Measurements from ENCODE around the gene MTREX.
"Not testable (repeated sequence)": the region's sequence is repeated elsewhere in the genome, so short reads cannot be mapped to it uniquely, and the experiment has no call there.

Gene MTREX

GRCh38 chr5:55307383-55308253 lies at the start of gene MTREX, which contains the start of gene DHX29:
MTREX (plus strand) TSS chr5:55307989; CDS start chr5:55308014, 25 bp downstream.
DHX29 (minus strand) TSS chr5:55307694; CDS start chr5:55307573, 121 bp downstream.
- peak; percentile 65 to 74 (median 65) for DNase-seq (ENCODE audit: low read depth in 3 of 3, low spot score in 1 of 3)

DNA sequence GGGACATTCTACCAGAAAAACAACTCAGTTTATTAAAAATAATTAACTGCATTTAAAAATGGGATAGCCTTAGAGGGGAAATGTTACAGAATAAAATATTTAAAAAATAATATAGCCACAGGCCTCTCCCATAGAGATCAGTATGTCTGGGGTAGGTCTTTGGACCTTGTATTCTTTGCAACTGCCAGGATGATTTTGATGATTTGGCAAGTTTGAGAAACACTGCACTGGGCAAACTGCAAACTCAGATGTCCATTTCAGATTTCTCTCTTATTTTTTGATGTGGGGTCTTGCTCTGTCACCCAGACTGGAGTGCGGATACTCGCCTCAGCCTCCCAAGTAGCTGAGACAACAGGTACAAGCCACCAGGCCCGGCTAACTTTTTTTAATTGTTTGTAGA lies 49.5 kb upstream of the MTREX start:
- DNase-seq (ENCODE audit: low read depth in 3 of 3, low spot score in 1 of 3), result no peak

- DNase-seq (ENCODE audit: low read depth in 3 of 3, low spot score in 1 of 3), result no peak
Observed at GRCh38 chr5:55276771-55277170, 31.0 kb upstream of the MTREX start.

GRCh38 chr5:55278778-55279177 lies 29.0 kb upstream of the MTREX start:
- DNase-seq (ENCODE audit: low read depth in 3 of 3, low spot score in 1 of 3), result no peak

DNA sequence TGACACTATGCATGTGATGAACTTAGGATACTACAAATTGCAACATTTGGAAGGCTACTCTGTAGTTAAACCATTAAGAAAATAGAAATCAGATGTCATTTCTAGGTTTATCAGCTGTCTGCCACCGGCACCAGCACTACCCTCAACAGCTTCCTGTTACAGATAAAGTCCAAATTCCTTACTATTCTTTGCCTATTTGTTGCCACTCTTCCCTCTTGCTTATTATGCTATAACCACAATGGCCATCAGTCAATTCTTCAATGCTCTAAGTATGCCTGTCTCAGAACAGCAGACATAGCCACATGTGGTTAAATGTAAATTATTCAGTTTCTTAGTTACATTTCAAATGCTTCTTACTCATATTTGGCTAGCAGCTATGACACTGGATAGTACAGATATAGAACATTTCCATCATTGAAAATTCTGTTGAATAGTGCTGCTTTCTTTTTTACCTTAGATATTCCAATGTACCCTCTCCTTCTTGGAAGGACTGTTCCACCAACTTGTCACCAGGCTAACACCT lies 21.3 kb upstream of the MTREX start:
- DNase-seq (ENCODE audit: low read depth in 3 of 3, low spot score in 1 of 3), result no peak

DNA sequence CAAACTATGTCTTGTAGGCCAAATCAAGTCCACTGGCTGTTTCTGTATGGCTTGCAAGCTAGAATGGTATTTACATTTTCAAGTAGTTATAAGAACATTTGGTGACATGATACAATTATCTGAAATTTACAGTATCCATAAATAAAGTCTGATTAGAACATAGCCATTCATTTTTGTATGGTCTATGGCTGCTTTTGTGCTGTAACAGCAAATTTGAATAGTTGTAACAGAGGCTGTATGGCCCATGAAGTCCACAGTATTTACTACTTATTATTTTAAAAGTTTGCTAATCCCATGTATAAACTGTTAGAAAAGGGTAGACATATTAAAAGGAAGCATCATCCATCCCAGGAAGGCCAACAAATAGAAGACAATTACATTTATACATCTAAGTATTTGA lies 18.0 kb upstream of the MTREX start:
- no peak for DNase-seq (ENCODE audit: low read depth in 3 of 3, low spot score in 1 of 3)

DNA sequence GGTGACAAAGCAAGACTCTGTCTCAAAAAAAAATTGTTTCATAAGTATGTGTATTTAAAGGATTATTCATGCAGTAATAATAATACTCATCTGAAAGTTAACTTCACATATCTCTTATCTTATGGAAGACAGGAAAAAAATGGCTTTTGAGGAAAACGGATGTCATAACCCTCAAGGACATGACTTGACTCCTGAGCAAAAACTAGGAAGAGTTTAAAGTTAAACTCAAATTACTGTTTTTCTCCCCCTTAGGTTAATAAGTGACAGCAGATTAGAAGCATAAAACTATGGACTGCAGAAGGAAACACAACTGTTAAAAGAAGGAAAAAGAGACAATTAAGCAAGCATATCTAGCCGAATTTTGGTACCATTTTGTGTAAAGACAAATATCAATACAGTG lies 16.8 kb upstream of the MTREX start:
- DNase-seq (ENCODE audit: low read depth in 3 of 3, low spot score in 1 of 3), result no peak

GRCh38 chr5:55294935-55295334 lies 12.9 kb upstream of the MTREX start:
- DNase-seq (ENCODE audit: low read depth in 3 of 3, low spot score in 1 of 3), result no peak

DNA sequence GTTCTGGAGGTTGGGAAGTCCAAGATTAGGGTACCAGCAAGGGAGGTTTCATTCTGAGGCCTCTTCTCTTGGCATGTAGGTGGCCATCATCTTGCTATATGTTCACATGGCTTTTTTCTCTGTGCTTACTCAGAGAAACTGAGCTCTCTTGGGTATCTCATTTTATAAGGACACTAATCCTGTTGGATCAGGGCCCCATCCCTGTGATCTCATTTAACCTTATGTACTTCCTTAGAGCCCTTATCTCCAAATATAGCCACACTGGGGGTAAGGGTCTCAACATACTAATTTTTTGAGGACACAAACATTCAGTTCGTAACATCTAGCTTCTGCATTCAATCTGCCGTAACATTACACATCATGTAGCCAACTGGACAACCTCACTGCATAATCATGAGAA lies 6.9 kb upstream of the MTREX start:
- DNase-seq (ENCODE audit: low read depth in 3 of 3, low spot score in 1 of 3), result no peak

GRCh38 chr5:55303238-55303690 lies 4.5 kb upstream of the MTREX start:
- no peak for DNase-seq (ENCODE audit: low read depth in 3 of 3, low spot score in 1 of 3)

DNA sequence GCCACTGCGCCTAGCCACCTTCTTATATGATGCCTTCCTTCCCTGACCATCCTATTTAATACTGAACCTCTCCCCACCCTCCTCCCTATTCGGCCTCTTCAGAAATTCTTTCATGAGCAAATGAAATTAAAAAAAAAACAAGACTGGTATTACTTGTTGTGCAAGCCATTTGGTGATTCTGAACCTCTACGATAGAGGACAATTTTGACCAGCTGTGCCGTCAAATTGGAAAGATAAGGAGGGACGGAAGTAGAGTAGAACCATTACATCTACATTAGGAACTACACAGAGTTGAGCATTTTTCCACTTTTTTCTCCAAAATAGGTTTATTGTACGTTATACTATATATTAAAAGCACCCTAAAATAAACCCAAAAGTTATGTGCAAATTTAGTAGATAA lies 3.2 kb upstream of the MTREX start:
- DNase-seq (ENCODE audit: low read depth in 3 of 3, low spot score in 1 of 3), result no peak

- no peak for DNase-seq (ENCODE audit: low read depth in 3 of 3, low spot score in 1 of 3)
Observed at GRCh38 chr5:55305345-55305744, 2.4 kb upstream of the MTREX start.

DNA sequence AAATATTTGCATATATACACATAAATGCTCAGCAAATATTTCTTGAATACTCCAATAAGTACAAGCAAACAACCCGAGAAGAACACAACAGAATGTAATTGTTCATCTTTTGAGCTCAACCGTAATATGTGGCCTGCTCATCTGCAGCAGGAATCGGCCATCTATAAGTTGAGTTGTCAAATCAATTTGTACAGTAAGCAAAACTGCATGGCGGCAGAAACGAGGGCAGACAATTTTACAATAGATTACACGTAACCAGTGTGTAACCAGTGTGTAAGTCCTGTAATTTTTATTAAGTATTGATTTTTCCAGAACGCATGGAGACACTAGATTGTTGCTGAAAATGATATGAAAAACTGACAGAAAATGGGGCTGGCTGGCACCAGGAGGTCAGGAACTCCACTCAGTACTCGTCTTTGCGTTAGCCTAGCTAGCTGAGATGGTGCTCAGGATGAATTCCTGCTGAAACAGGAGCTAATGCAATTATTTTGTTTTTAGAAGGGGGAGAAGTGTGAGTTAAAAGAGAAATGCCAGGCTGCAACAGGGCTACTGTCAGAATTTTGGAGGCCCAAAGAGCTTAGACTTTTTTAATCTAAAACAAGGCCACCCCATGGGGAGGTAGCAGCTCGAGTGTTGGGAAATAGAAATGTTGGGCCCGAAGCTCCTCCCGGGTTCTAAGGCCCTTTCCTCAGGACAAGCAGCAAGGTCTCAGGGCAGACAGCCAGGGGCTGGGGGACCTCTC lies 977 bp upstream of the MTREX start:
- no peak for DNase-seq (ENCODE audit: low read depth in 3 of 3, low spot score in 1 of 3)

- no peak for DNase-seq (ENCODE audit: low read depth in 3 of 3, low spot score in 1 of 3)
Observed at GRCh38 chr5:55308254-55308836, 556 bp downstream of the MTREX start.

- no peak for DNase-seq (ENCODE audit: low read depth in 3 of 3, low spot score in 1 of 3)
Observed at GRCh38 chr5:55313870-55314617, 6.3 kb downstream of the MTREX start.

DNA sequence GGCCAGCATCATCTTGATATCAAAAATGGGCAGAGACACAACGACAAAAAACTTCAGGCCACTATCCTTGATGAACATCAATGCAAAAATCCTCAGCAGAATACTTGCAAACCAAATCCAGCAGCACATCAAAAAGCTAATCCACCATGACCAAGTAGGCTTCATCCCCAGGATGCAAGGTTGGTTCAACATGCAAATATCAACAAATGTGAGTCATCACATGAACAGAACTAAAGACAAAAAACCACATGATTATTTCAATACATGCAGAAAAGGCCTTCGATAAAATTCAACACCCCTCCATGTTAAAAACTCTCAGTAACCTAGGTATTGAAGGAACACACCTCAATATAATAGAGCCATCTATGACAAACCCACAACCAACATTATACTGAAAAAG lies 8.5 kb downstream of the MTREX start:
- DNase-seq (ENCODE audit: low read depth in 3 of 3, low spot score in 1 of 3), result no peak

DNA sequence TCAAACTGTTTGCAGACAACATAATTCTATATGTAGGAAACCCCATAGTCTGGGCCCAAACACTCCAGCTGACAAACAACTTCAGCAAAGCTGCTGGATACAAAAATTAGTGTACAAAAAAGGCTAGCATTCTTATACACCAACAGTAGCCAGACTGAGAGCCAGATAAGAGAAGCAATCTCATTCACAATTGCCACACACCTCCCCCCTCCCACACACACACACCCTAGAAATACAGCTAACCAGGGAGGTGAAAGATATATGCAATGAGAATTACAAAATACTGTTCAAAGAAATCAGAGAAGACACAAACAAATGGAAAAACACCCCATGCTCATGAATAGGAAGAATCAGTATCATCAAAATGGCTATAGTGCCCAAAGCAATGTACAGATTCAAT lies 9.0 kb downstream of the MTREX start:
- no peak for DNase-seq (ENCODE audit: low read depth in 3 of 3, low spot score in 1 of 3)

- not testable (repeated sequence) for DNase-seq (ENCODE audit: low read depth in 3 of 3, low spot score in 1 of 3)
Observed at GRCh38 chr5:55318237-55318636, 10.4 kb downstream of the MTREX start.

DNA sequence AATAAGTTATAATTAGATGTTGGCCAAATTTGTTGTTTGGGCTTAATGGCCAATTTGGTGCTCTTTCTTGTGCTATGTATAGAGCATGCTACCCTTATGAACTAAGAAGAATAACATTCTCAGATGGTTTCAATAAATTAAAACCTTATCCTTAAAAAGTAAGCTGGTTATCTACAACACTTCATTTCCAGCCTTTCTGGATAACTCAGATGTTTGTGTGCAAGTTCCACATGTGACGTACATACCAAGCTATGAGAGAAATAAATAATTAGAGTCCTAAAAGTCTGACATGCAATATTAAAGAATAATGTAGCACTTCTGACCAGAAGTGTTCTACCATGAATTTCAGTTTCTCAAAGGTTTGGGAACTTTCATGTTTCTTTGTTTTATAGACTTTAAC lies 11.7 kb downstream of the MTREX start:
- DNase-seq (ENCODE audit: low read depth in 3 of 3, low spot score in 1 of 3), result no peak

- no peak for DNase-seq (ENCODE audit: low read depth in 3 of 3, low spot score in 1 of 3)
Observed at GRCh38 chr5:55320571-55320970, 12.8 kb downstream of the MTREX start.

DNA sequence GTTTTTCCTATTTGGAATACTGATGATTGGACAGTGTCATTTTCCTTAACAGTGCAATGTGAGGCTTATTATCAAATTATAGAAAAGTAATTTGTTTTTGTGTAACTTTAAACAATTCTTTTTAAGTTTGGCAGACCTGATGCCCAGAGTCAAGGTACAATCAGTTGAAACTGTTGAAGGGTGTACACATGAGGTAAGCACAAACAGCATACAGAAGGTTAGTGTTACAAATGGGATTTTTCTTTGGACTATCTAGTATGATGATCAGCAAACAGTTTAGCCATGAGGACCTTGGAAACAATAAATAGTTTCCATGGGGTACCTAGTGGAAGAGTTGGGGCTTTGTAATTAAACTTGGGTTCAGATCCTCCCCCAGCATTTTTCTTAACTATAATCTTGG lies 16.2 kb downstream of the MTREX start:
- no peak for DNase-seq (ENCODE audit: low read depth in 3 of 3, low spot score in 1 of 3)

Measured in stimulated activated CD4-positive, alpha-beta T cell treated with anti-CD3 and anti-CD28 coated beads, TNF-alpha, amount 100 ng/mL, for 1 hour (primary cell).